LNCaP clone FGC (cell line): Measurements from ENCODE around the gene HOXD4.

ENCODE experiments used
- DNase-seq: peaks from one replicate; pipeline ENCODE4 v3.0.0-alpha.2; 2011; ENCODE audit warnings: low read depth
- H3K4me3 ChIP-seq: 2 replicates; pipeline ENCODE4 v1.5.1; 2011; ENCODE audit warnings: mild to moderate bottlenecking, low read depth, low read length, control low read depth
- CTCF ChIP-seq: IDR thresholded peaks from 2 replicates; pipeline ENCODE4 v1.5.1; 2012; ENCODE audit warnings: mild to moderate bottlenecking; ENCODE audit not compliant: control insufficient read depth, insufficient read depth; ENCODE audit errors: extremely low read depth

Gene HOXD4

GRCh38 chr2:176134035-176134434, 17.3 kb upstream of the HOXD4 start:
- TF ChIP-seq CTCF = no peak
- no peak for DNase-seq
- H3K4me3 ChIP-seq = no peak overlapping the region

GRCh38 chr2:176135035-176135440, 16.3 kb upstream of the HOXD4 start:
- no peak for DNase-seq
- H3K4me3 ChIP-seq = no peak overlapping the region
- 0 out of 2 replicates have a peak, but pooled peaks have one; percentile 11 for TF ChIP-seq CTCF

DNA sequence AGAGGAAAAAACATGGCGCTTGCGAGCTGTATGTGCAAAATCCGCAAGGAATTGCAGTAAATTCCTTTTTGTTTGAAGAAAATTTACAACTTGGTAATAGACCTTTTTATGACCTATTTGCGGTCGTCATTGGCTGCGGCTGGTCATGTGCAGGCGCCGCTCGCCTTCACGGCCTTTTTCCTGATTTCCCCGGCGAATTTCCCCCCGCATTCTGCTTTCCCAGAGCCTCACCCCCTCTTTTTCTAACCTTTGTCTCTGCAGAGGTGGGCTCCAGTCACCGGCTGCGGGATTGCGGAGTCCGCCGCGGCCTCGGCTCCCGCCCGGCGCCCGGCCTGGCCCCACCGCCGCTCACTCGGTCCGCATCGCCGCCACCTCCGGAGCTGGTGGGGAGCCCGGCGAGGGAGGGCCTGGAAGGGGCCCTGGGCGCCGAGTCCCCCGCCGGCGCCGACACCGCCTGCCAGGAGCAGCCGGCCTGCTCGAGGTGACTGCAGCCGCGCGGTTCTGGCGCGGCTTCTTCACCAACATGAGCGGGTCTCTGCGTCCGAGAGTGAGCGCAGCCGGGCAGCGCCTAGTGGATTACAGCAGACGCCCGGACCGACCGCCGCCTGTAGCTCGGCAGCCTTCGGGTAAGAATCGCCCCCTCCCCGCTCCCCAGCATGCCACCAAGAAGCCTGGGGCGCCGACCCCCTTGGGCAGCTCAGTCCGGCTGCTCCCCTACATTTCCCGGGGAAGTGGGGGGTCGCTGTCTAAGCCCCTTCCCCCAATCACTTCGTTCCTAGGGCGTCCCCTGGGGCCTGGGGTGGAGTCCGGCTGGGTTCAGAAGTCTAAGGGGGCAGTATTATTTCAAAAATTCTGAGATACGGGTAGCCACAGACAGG, 14.7 kb upstream of the HOXD4 start:
- H3K4me3 ChIP-seq = 0 out of 2 replicates have a peak overlapping the region, but pooled peaks have one; percentile 9
- no peak for DNase-seq
- no peak for TF ChIP-seq CTCF

DNA sequence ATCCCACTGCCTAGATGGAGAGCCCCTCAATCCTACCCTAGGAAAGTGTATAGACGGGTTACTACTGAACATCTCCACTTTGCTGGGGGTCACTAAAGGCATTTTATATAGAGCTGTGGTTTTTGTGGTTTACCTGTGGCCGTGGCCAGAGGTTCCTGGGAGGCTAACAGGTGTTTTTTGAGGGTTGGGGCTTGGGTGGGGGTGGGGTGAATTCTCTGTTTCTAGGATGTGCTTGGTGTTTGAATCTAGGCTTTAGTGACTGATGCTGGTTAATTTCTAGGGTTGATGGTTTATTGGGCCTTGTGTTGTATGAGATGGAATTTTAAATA, 14.1 kb upstream of the HOXD4 start:
- no peak for TF ChIP-seq CTCF
- DNase-seq = no peak
- no peak overlapping the region for H3K4me3 ChIP-seq

- TF ChIP-seq CTCF = no peak
- H3K4me3 ChIP-seq = no peak overlapping the region
- DNase-seq = no peak
Observed at GRCh38 chr2:176137906-176138305, 13.4 kb upstream of the HOXD4 start.

- H3K4me3 ChIP-seq = no peak overlapping the region
- TF ChIP-seq CTCF = no peak
- no peak for DNase-seq
Observed at GRCh38 chr2:176138526-176138922, 12.8 kb upstream of the HOXD4 start.
